Type B pancreatic cell (in vitro differentiated cells): ENCODE data around the gene TRNT1. TPM values are rescaled to one million over a fixed set of nuclear protein-coding genes. Genes with fewer than 3 reads are reported as not detected.

Source experiments
- DNase-seq: peaks from one replicate; pipeline ENCODE4 v3.0.0; 2021; ENCODE audit warnings: mixed read lengths; ENCODE audit not compliant: unreplicated experiment; ENCODE audit errors: extremely low spot score
- H3K27ac Mint-ChIP-seq: 2 replicates; pipeline ENCODE4 v1.8.0; 2021; ENCODE audit warnings: mild to moderate bottlenecking, mixed read lengths
- H3K27me3 Mint-ChIP-seq: 2 replicates; pipeline ENCODE4 v1.8.0; 2021; ENCODE audit warnings: mixed read lengths
- H3K36me3 Mint-ChIP-seq: 2 replicates; pipeline ENCODE4 v1.8.0; 2021; ENCODE audit warnings: mixed read lengths
- H3K4me1 Mint-ChIP-seq: one replicate; pipeline ENCODE4 v1.8.0; 2021; ENCODE audit warnings: mixed read lengths; ENCODE audit not compliant: unreplicated experiment
- H3K4me3 Mint-ChIP-seq: 2 replicates; pipeline ENCODE4 v1.8.0; 2021; ENCODE audit warnings: mild to moderate bottlenecking, mixed read lengths
- H3K9me3 Mint-ChIP-seq: 2 replicates; pipeline ENCODE4 v1.8.0; 2021; ENCODE audit warnings: mixed read lengths
- CTCF ChIP-seq: fragments of 200-600 bp; sonication (generic); conservative IDR thresholded peaks from 2 replicates; pipeline ENCODE4 v1.5.0; 2021; ENCODE audit warnings: antibody characterized with exemption, mild to moderate bottlenecking
- total RNA-seq: library from RNA; stranded (reverse); gene quantifications from 2 replicates; pipeline ENCODE4 v1.2.1, GENCODE V29; 2021; ENCODE audit warnings: low replicate concordance

Gene TRNT1
- total RNA-seq, 1 donor from 2014 or later: 33.0 TPM

GRCh38 chr3:3189102-3189727 is 62.5 kb downstream of the TRNT1 start:
- Mint-ChIP-seq H3K4me1 (no peaks in the 10 kb centered on the region), H3K4me3 (no peak overlapping the region), H3K36me3 (no peaks in the 10 kb centered on the region), H3K27me3 (peaks cover 19% of the 10 kb centered on the region), H3K9me3 (peaks cover 11% of the 10 kb centered on the region), H3K27ac (no peak overlapping the region)
- TF ChIP-seq CTCF: no peak
- DNase-seq: no peak

GRCh38 chr3:3189961-3190360 is 63.2 kb downstream of the TRNT1 start:
- no peak for DNase-seq
- Mint-ChIP-seq H3K4me1 (no peaks in the 10 kb centered on the region), H3K27me3 (peaks cover 19% of the 10 kb centered on the region), H3K4me3 (no peak overlapping the region), H3K9me3 (peaks cover 11% of the 10 kb centered on the region), H3K27ac (no peak overlapping the region), H3K36me3 (no peaks in the 10 kb centered on the region)
- TF ChIP-seq CTCF: no peak

- H3K27ac Mint-ChIP-seq: no peak overlapping the region
- H3K4me1 Mint-ChIP-seq: no peaks in the 10 kb centered on the region
- H3K9me3 Mint-ChIP-seq: peaks cover 5% of the 10 kb centered on the region
- peaks cover 22% of the 10 kb centered on the region for H3K27me3 Mint-ChIP-seq
- TF ChIP-seq CTCF: no peak
- no peak for DNase-seq
- no peaks in the 10 kb centered on the region for H3K36me3 Mint-ChIP-seq
- H3K4me3 Mint-ChIP-seq: no peak overlapping the region
Observed at GRCh38 chr3:3191675-3192285, 65.0 kb downstream of the TRNT1 start.

GRCh38 chr3:3192286-3192675 is 65.5 kb downstream of the TRNT1 start:
- no peak for TF ChIP-seq CTCF
- no peak overlapping the region for H3K4me3 Mint-ChIP-seq
- no peaks in the 10 kb centered on the region for H3K36me3 Mint-ChIP-seq
- no peak overlapping the region for H3K27ac Mint-ChIP-seq
- peaks cover 22% of the 10 kb centered on the region for H3K27me3 Mint-ChIP-seq
- no peak for DNase-seq
- no peaks in the 10 kb centered on the region for H3K4me1 Mint-ChIP-seq
- H3K9me3 Mint-ChIP-seq: peaks cover 5% of the 10 kb centered on the region

GRCh38 chr3:3194861-3195260 is 68.1 kb downstream of the TRNT1 start:
- no peak overlapping the region for H3K27ac Mint-ChIP-seq

More at GRCh38 chr3:3194861-3195260, 68.1 kb downstream of the TRNT1 start:
- DNase-seq: no peak
- Mint-ChIP-seq H3K36me3 (no peaks in the 10 kb centered on the region), H3K27me3 (peaks cover 19% of the 10 kb centered on the region), H3K4me3 (no peak overlapping the region), H3K9me3 (no peaks in the 10 kb centered on the region), H3K4me1 (no peaks in the 10 kb centered on the region)
- no peak for TF ChIP-seq CTCF
